ENCODE results near the gene USP48.

- no peak for TF ChIP-seq CTCF (IDR thresholded peaks at IDR 0.05)
- TF ChIP-seq POLR2A (IDR thresholded peaks at IDR 0.05) = no peak
Observed at GRCh38 chr1:21821385-21822019, 38.6 kb upstream of the USP48 start.

All from prostate gland (tissue), 2 donors.